Measurements from ENCODE around the gene BBS9. TPM values are rescaled to one million over a fixed set of nuclear protein-coding genes. Genes with fewer than 3 reads are reported as not detected.

Gene BBS9
- total RNA-seq, 1 donor from 2014 or later = 33.0 TPM

DNA sequence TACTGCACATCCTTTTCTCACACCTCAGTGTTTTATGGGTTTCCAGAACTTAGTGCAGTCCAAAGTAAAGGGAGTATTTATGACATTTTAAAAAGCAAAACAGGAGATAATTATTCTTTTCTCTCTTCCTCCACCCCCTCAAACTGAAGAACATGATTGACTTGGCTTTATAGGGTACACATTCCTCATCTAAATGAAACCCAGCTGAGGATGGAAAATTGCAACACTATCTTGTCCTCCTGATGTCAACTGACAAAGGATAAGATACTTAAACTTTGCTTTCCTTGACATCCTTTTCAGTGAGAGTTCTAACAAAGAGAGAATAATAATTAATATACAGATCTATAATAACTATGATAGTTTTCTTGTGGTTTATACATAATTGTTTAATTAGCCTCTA is 299.1 kb downstream of the BBS9 start:
- no peak for DNase-seq (ENCODE audit: low spot score)

DNA sequence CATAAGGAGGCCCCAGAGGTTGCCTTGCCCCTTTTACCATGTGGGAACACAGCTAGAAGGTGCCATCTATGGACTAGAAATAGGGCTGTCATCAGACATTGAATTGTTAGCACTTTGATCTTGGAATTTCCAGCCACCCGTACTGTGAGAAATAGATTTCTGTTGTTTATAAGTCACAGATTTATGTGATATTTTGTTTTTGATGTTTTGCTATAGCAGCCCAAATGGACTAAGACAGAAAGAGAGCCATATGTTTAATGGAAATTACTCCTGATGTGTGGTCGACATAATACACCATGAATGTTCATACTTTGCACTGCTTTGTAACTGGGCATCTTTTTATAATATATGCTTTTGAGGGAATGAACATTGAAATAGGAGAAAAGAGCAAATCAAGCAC is 302.2 kb downstream of the BBS9 start:
- Mint-ChIP-seq H3K4me3 (ENCODE audit: unreplicated experiment) (no peak overlapping the region), H3K27ac (ENCODE audit: unreplicated experiment) (no peak overlapping the region), H3K9me3 (ENCODE audit: unreplicated experiment) (no peaks in the 10 kb centered on the region), H3K27me3 (ENCODE audit: unreplicated experiment) (no peaks in the 10 kb centered on the region), H3K4me1 (ENCODE audit: unreplicated experiment) (no peaks in the 10 kb centered on the region), H3K36me3 (ENCODE audit: low read depth, unreplicated experiment) (no peaks in the 10 kb centered on the region)
- TF ChIP-seq CTCF (IDR thresholded peaks at IDR 0.05; ENCODE audit: unreplicated experiment) = no peak
- DNase-seq (ENCODE audit: low spot score) = no peak

More for the DNA sequence above, 299.1 kb downstream of the BBS9 start:
- H3K4me3 Mint-ChIP-seq (ENCODE audit: unreplicated experiment) = no peak overlapping the region
- no peaks in the 10 kb centered on the region for H3K36me3 Mint-ChIP-seq (ENCODE audit: low read depth, unreplicated experiment)
- no peaks in the 10 kb centered on the region for H3K9me3 Mint-ChIP-seq (ENCODE audit: unreplicated experiment)
- TF ChIP-seq CTCF (IDR thresholded peaks at IDR 0.05; ENCODE audit: unreplicated experiment) = no peak
- no peaks in the 10 kb centered on the region for H3K4me1 Mint-ChIP-seq (ENCODE audit: unreplicated experiment)
- H3K27ac Mint-ChIP-seq (ENCODE audit: unreplicated experiment) = no peak overlapping the region
- H3K27me3 Mint-ChIP-seq (ENCODE audit: unreplicated experiment) = no peaks in the 10 kb centered on the region

DNA sequence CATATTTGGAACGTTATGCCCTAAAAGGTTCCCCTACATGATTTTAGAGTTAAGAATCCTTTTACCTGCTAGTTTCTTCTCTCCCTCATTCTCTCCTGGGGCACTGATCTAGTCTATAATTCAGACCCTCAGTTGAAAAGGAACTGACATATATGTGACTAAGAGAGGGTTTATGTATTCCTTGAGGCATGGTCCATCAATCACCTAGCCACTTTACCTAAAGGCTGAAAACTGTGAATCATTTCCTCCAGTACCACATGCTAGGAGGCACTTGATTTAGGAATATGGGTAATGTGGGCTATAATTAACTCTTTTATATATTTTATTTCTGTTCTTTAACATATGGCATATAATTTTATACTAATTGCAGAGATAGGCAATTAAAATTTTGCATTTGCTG is 303.5 kb downstream of the BBS9 start:
- H3K4me3 Mint-ChIP-seq (ENCODE audit: unreplicated experiment) = no peak overlapping the region
- no peaks in the 10 kb centered on the region for H3K9me3 Mint-ChIP-seq (ENCODE audit: unreplicated experiment)
- TF ChIP-seq CTCF (IDR thresholded peaks at IDR 0.05; ENCODE audit: unreplicated experiment) = no peak
- no peaks in the 10 kb centered on the region for H3K36me3 Mint-ChIP-seq (ENCODE audit: low read depth, unreplicated experiment)
- H3K27ac Mint-ChIP-seq (ENCODE audit: unreplicated experiment) = no peak overlapping the region
- DNase-seq (ENCODE audit: low spot score) = no peak
- no peaks in the 10 kb centered on the region for H3K4me1 Mint-ChIP-seq (ENCODE audit: unreplicated experiment)
- H3K27me3 Mint-ChIP-seq (ENCODE audit: unreplicated experiment) = no peaks in the 10 kb centered on the region

DNA sequence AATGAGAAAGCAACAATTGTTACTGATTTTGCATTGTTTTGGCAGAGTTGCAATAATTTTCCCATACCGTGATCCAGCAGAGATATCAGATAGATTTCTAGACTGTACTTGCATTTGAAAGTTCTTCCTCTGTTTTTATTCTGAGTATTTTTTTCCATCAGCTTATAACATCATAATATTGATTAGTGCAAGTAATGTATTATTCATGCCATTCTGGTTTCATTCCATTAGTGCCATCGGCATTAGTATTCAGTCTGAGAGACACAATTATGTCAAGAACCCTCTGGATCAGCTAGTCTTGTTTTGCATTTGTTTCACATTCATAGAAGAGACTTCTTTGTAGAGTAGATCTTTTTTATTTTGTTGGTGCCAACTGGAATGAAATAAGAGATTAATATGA is 304.0 kb downstream of the BBS9 start:
- Mint-ChIP-seq H3K27ac (ENCODE audit: unreplicated experiment) (no peak overlapping the region), H3K4me1 (ENCODE audit: unreplicated experiment) (no peaks in the 10 kb centered on the region), H3K9me3 (ENCODE audit: unreplicated experiment) (no peaks in the 10 kb centered on the region), H3K36me3 (ENCODE audit: low read depth, unreplicated experiment) (no peaks in the 10 kb centered on the region), H3K27me3 (ENCODE audit: unreplicated experiment) (no peaks in the 10 kb centered on the region), H3K4me3 (ENCODE audit: unreplicated experiment) (no peak overlapping the region)
- TF ChIP-seq CTCF (IDR thresholded peaks at IDR 0.05; ENCODE audit: unreplicated experiment) = no peak
- no peak for DNase-seq (ENCODE audit: low spot score)

DNA sequence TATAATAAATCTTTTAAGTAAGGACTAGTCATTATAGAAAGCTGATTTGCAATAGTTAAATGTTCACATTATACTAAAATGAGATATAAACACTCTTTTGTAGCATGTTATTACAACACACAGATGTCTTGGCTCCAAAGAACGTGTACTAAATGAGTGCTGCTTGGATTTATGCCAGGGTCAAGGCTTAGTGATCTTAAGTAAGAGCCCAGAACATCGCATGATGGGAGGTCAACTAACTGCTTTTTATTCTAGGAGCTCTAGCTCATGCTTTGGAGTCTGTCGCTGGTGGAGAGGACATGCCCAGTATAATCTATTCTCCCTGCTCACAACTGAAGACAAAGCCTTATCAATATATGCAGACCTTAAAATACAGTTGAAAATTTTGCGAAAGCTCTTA is 315.1 kb downstream of the BBS9 start:
- TF ChIP-seq CTCF (IDR thresholded peaks at IDR 0.05; ENCODE audit: unreplicated experiment) = no peak
- H3K4me3 Mint-ChIP-seq (ENCODE audit: unreplicated experiment) = no peak overlapping the region
- no peaks in the 10 kb centered on the region for H3K27me3 Mint-ChIP-seq (ENCODE audit: unreplicated experiment)
- peaks cover 41% of the 10 kb centered on the region for H3K4me1 Mint-ChIP-seq (ENCODE audit: unreplicated experiment)
- no peaks in the 10 kb centered on the region for H3K9me3 Mint-ChIP-seq (ENCODE audit: unreplicated experiment)
- no peak for DNase-seq (ENCODE audit: low spot score)
- H3K36me3 Mint-ChIP-seq (ENCODE audit: low read depth, unreplicated experiment) = no peaks in the 10 kb centered on the region
- no peak overlapping the region for H3K27ac Mint-ChIP-seq (ENCODE audit: unreplicated experiment)

Data from endothelial cell (in vitro differentiated cells).